ENCODE data around the gene UCN. TPM values are rescaled to one million over a fixed set of nuclear protein-coding genes. Genes with fewer than 3 reads are reported as not detected.
"Not testable (repeated sequence)": the region's sequence is repeated elsewhere in the genome, so short reads cannot be mapped to it uniquely, and the experiment has no call there.

The UCN gene
- polyA plus RNA-seq, 1 donor from 2014 or later: 9.0 TPM

GRCh38 chr2:27300606-27301005 lies 7.6 kb downstream of the UCN start:
- not testable (repeated sequence) for H3K4me2 ChIP-seq (ENCODE audit: low read length); H3K79me2 ChIP-seq (replicated peaks; ENCODE audit: insufficient read depth, low read length)
- H3K27me3 ChIP-seq (ENCODE audit: insufficient read depth, low read depth, low read length): peaks cover 14% of the 10 kb centered on the region

GRCh38 chr2:27298391-27299080 lies 9.7 kb downstream of the UCN start:
- Histone ChIP-seq H3K79me2 (replicated peaks; ENCODE audit: insufficient read depth, low read length) (no peaks in the 10 kb centered on the region), H2AFZ (ENCODE audit: low read depth, low read length) (no peak overlapping the region), H3K9me3 (ENCODE audit: low read length) (no peaks in the 10 kb centered on the region), H3K9me2 (ENCODE audit: insufficient read depth, low read length) (no peaks in the 10 kb centered on the region), H3F3A (ENCODE audit: insufficient read depth, low read length, poor library complexity, severe bottlenecking) (no peaks in the 10 kb centered on the region), H3K27me3 (ENCODE audit: insufficient read depth, low read depth, low read length) (no peaks in the 10 kb centered on the region), H3K4me2 (ENCODE audit: low read length) (no peak overlapping the region), H3K9ac (ENCODE audit: low read length) (no peak overlapping the region), H3K27ac (ENCODE audit: low read length) (no peak overlapping the region), H3K4me3 (ENCODE audit: low read length) (no peak overlapping the region), H3K36me3 (ENCODE audit: insufficient read depth, low read length) (no peaks in the 10 kb centered on the region), H4K20me1 (ENCODE audit: insufficient read depth) (no peaks in the 10 kb centered on the region)
- TF ChIP-seq, protein P1, sequence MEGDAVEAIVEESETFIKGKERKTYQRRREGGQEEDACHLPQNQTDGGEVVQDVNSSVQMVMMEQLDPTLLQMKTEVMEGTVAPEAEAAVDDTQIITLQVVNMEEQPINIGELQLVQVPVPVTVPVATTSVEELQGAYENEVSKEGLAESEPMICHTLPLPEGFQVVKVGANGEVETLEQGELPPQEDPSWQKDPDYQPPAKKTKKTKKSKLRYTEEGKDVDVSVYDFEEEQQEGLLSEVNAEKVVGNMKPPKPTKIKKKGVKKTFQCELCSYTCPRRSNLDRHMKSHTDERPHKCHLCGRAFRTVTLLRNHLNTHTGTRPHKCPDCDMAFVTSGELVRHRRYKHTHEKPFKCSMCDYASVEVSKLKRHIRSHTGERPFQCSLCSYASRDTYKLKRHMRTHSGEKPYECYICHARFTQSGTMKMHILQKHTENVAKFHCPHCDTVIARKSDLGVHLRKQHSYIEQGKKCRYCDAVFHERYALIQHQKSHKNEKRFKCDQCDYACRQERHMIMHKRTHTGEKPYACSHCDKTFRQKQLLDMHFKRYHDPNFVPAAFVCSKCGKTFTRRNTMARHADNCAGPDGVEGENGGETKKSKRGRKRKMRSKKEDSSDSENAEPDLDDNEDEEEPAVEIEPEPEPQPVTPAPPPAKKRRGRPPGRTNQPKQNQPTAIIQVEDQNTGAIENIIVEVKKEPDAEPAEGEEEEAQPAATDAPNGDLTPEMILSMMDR (IDR thresholded peaks at IDR 0.05; ENCODE audit: poor library complexity, severe bottlenecking): no peak
- TF ChIP-seq MXI1 (conservative IDR thresholded peaks at IDR 0.05; ENCODE audit: poor library complexity, severe bottlenecking) (no peak), RAD21 (conservative IDR thresholded peaks at IDR 0.05) (no peak), SMC3 (conservative IDR thresholded peaks at IDR 0.05; ENCODE audit: poor library complexity) (no peak), EZH2 (IDR thresholded peaks at IDR 0.05; ENCODE audit: borderline replicate concordance, insufficient read depth, low read length, poor library complexity, severe bottlenecking) (no peak)

More at GRCh38 chr2:27300606-27301005, 7.6 kb downstream of the UCN start:
- H3K9ac ChIP-seq (ENCODE audit: low read length); H3K36me3 ChIP-seq (ENCODE audit: insufficient read depth, low read length); H2AFZ ChIP-seq (ENCODE audit: low read depth, low read length); H3K4me3 ChIP-seq (ENCODE audit: low read length); H3K9me3 ChIP-seq (ENCODE audit: low read length); H3K27ac ChIP-seq (ENCODE audit: low read length); H3K9me2 ChIP-seq (ENCODE audit: insufficient read depth, low read length); H4K20me1 ChIP-seq (ENCODE audit: insufficient read depth); H3F3A ChIP-seq (ENCODE audit: insufficient read depth, low read length, poor library complexity, severe bottlenecking): not testable (repeated sequence)

DNA sequence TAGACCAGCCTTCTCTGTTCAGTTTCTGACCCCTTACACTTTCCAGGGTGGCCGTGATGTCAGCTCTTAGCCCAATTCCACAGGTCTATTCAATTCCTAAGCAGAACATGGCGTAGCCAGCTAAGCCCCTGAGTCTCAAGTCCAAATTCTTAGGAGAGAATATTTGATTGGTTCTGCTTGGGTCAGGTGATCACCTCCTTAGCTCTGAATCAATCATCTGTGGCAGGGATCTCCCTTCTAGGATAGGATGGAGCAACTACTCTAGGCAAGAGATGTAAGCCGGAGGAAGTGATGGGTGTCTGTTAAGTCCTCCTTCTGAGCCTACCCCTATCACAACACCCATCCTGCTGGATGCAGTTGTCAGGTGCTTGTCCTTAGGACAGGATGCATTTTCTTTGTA lies 11.1 kb downstream of the UCN start:
- Histone ChIP-seq H3K4me3 (ENCODE audit: low read length) (no peak overlapping the region), H3K27me3 (ENCODE audit: insufficient read depth, low read depth, low read length) (no peaks in the 10 kb centered on the region), H3K9me3 (ENCODE audit: low read length) (no peaks in the 10 kb centered on the region), H3K4me2 (ENCODE audit: low read length) (no peak overlapping the region), H4K20me1 (ENCODE audit: insufficient read depth) (no peaks in the 10 kb centered on the region), H3K36me3 (ENCODE audit: insufficient read depth, low read length) (no peaks in the 10 kb centered on the region), H3K27ac (ENCODE audit: low read length) (no peak overlapping the region), H3F3A (ENCODE audit: insufficient read depth, low read length, poor library complexity, severe bottlenecking) (no peaks in the 10 kb centered on the region), H3K9me2 (ENCODE audit: insufficient read depth, low read length) (no peaks in the 10 kb centered on the region), H3K79me2 (replicated peaks; ENCODE audit: insufficient read depth, low read length) (no peaks in the 10 kb centered on the region), H2AFZ (ENCODE audit: low read depth, low read length) (no peak overlapping the region), H3K9ac (ENCODE audit: low read length) (no peak overlapping the region)
- TF ChIP-seq MXI1 (conservative IDR thresholded peaks at IDR 0.05; ENCODE audit: poor library complexity, severe bottlenecking): no peak

DNA sequence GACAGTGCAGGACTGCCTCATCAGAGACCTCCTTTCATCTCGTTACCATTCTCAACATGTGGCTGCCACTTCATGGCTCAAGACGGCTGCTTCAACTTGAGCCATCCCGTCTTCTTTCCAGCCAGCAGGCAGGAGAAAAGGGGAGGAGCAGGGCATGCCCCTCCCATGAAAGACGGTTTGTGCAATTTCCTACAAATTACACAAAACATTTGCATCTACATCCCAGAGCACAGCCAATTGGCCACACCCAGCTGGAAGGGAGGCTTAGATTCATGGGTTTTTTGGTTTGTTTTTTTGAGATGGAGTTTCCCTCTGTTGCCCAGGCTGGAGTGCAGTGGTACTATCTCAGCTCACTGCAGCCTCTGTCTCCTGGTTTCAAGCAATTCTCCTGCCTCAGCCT lies 11.8 kb downstream of the UCN start:
- H3K9me3 ChIP-seq (ENCODE audit: low read length): no peaks in the 10 kb centered on the region
- no peaks in the 10 kb centered on the region for H3K79me2 ChIP-seq (replicated peaks; ENCODE audit: insufficient read depth, low read length)
- H3K36me3 ChIP-seq (ENCODE audit: insufficient read depth, low read length): no peaks in the 10 kb centered on the region
- H3K9me2 ChIP-seq (ENCODE audit: insufficient read depth, low read length): no peaks in the 10 kb centered on the region
- H2AFZ ChIP-seq (ENCODE audit: low read depth, low read length): no peak overlapping the region
- H3K27ac ChIP-seq (ENCODE audit: low read length): no peak overlapping the region
- H3K9ac ChIP-seq (ENCODE audit: low read length): no peak overlapping the region
- H3K27me3 ChIP-seq (ENCODE audit: insufficient read depth, low read depth, low read length): peaks cover 4% of the 10 kb centered on the region
- H3K4me3 ChIP-seq (ENCODE audit: low read length): no peak overlapping the region
- TF ChIP-seq MXI1 (conservative IDR thresholded peaks at IDR 0.05; ENCODE audit: poor library complexity, severe bottlenecking) (no peak), TAF1 (IDR thresholded peaks at IDR 0.05; ENCODE audit: low read depth) (no peak), RAD21 (conservative IDR thresholded peaks at IDR 0.05) (no peak), POLR2AphosphoS5 (IDR thresholded peaks at IDR 0.05) (no peak), EP300 (conservative IDR thresholded peaks at IDR 0.05; ENCODE audit: poor library complexity, severe bottlenecking) (no peak), SMC3 (conservative IDR thresholded peaks at IDR 0.05; ENCODE audit: poor library complexity) (no peak), EZH2 (IDR thresholded peaks at IDR 0.05; ENCODE audit: borderline replicate concordance, insufficient read depth, low read length, poor library complexity, severe bottlenecking) (no peak)
- TF ChIP-seq, protein P2, sequence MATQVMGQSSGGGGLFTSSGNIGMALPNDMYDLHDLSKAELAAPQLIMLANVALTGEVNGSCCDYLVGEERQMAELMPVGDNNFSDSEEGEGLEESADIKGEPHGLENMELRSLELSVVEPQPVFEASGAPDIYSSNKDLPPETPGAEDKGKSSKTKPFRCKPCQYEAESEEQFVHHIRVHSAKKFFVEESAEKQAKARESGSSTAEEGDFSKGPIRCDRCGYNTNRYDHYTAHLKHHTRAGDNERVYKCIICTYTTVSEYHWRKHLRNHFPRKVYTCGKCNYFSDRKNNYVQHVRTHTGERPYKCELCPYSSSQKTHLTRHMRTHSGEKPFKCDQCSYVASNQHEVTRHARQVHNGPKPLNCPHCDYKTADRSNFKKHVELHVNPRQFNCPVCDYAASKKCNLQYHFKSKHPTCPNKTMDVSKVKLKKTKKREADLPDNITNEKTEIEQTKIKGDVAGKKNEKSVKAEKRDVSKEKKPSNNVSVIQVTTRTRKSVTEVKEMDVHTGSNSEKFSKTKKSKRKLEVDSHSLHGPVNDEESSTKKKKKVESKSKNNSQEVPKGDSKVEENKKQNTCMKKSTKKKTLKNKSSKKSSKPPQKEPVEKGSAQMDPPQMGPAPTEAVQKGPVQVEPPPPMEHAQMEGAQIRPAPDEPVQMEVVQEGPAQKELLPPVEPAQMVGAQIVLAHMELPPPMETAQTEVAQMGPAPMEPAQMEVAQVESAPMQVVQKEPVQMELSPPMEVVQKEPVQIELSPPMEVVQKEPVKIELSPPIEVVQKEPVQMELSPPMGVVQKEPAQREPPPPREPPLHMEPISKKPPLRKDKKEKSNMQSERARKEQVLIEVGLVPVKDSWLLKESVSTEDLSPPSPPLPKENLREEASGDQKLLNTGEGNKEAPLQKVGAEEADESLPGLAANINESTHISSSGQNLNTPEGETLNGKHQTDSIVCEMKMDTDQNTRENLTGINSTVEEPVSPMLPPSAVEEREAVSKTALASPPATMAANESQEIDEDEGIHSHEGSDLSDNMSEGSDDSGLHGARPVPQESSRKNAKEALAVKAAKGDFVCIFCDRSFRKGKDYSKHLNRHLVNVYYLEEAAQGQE (IDR thresholded peaks at IDR 0.05; ENCODE audit: borderline replicate concordance): no peak
- TF ChIP-seq, protein P1 (IDR thresholded peaks at IDR 0.05; ENCODE audit: poor library complexity, severe bottlenecking): no peak
- H4K20me1 ChIP-seq (ENCODE audit: insufficient read depth): no peaks in the 10 kb centered on the region
- H3K4me2 ChIP-seq (ENCODE audit: low read length): no peak overlapping the region
- H3F3A ChIP-seq (ENCODE audit: insufficient read depth, low read length, poor library complexity, severe bottlenecking): no peaks in the 10 kb centered on the region
